Transverse colon (tissue), 4 donors: ENCODE data around the gene SELPLG.

ENCODE experiments used
- EP300 ChIP-seq: sonication (generic); formaldehyde crosslinking; IDR thresholded peaks from one replicate; pipeline ENCODE4 v1.6.1; 2017; ENCODE audit warnings: antibody characterized with exemption, low read depth
- POLR2A ChIP-seq: fragments of 450-650 bp; IDR thresholded peaks from one replicate; pipeline ENCODE4 v1.6.1; 2016; ENCODE audit warnings: antibody characterized with exemption, mild to moderate bottlenecking, moderate library complexity
- POLR2AphosphoS5 ChIP-seq, 3 donors: sonication (generic); formaldehyde crosslinking; IDR thresholded peaks; one replicate each; pipeline ENCODE4 v1.6.1; 2016; ENCODE audit warnings: antibody characterized with exemption in 3 of 3
- TF ChIP-seq, protein P1 (sequence below), 5 experiments: fragments of 200-600 bp in 3 of 5; fragments of 450-650 bp in 2 of 5; sonication (generic) in 3 of 5; IDR thresholded peaks; 1 replicate in 2 of 5; 2 replicates in 3 of 5; pipeline ENCODE4 v1.5.1; 2016 to 2017; ENCODE audit warnings: antibody characterized with exemption in 5 of 5, inconsistent platforms in 3 of 5, mild to moderate bottlenecking in 2 of 5, moderate library complexity in 1 of 5

DNA sequence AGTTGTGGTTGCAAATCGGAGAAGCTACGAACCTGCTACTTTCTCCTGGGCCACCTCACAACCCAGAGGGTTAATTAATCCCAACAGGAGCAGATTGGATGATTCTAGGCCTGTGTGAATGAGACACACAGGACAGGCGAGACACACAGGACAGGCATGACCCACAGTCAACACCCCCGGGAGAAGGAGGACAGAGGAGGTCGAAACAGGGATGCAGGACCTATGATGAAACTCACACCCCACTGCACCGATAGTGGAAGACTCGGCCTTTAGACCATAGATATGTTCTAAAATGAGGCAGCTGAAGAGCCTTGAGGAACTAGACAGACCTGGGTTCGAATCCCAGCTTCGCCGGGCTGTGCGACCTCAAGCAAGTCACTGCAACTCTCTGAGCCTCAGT lies 47.4 kb downstream of the SELPLG start:
- TF ChIP-seq POLR2A (no peak), POLR2AphosphoS5 (IDR thresholded peaks at IDR 0.05) (no peak), EP300 (no peak)
- TF ChIP-seq, protein P1, sequence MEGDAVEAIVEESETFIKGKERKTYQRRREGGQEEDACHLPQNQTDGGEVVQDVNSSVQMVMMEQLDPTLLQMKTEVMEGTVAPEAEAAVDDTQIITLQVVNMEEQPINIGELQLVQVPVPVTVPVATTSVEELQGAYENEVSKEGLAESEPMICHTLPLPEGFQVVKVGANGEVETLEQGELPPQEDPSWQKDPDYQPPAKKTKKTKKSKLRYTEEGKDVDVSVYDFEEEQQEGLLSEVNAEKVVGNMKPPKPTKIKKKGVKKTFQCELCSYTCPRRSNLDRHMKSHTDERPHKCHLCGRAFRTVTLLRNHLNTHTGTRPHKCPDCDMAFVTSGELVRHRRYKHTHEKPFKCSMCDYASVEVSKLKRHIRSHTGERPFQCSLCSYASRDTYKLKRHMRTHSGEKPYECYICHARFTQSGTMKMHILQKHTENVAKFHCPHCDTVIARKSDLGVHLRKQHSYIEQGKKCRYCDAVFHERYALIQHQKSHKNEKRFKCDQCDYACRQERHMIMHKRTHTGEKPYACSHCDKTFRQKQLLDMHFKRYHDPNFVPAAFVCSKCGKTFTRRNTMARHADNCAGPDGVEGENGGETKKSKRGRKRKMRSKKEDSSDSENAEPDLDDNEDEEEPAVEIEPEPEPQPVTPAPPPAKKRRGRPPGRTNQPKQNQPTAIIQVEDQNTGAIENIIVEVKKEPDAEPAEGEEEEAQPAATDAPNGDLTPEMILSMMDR (IDR thresholded peaks at IDR 0.05), result no peak
